Neural cell (in vitro differentiated cells): Measurements from ENCODE around the gene PFDN5. TPM values are rescaled to one million over a fixed set of nuclear protein-coding genes. Genes with fewer than 3 reads are reported as not detected.

Experiments
- H2AFZ ChIP-seq: fragments of 200-600, 300-800 bp; sonication (generic), shearing (Covaris generic); 2 replicates; pipeline ENCODE4 v1.6.0; 2014; ENCODE audit warnings: low read depth, mild to moderate bottlenecking, antibody characterized with exemption, low read length, moderate library complexity
- H3F3A ChIP-seq: fragments of 200-600 bp; shearing (Covaris generic); 2 replicates; pipeline ENCODE4 v1.6.1; 2016; ENCODE audit warnings: mild to moderate bottlenecking, moderate library complexity, mixed read lengths, antibody characterized with exemption, low read length; ENCODE audit not compliant: insufficient read depth, poor library complexity, severe bottlenecking
- H3K27ac ChIP-seq: fragments of 200-600, 300-800 bp; sonication (generic), shearing (Covaris generic); 2 replicates; pipeline ENCODE4 v1.5.1; 2014; ENCODE audit warnings: mild to moderate bottlenecking, low read length, moderate library complexity
- H3K27me3 ChIP-seq: fragments of 300-800, 200-600 bp; sonication (generic), shearing (Covaris generic); 2 replicates; pipeline ENCODE4 v1.6.0; 2014; ENCODE audit warnings: mild to moderate bottlenecking, low read depth, low read length, moderate library complexity; ENCODE audit not compliant: insufficient read depth
- H3K36me3 ChIP-seq: fragments of 300-800, 200-600 bp; sonication (generic), shearing (Covaris generic); 2 replicates; pipeline ENCODE4 v1.5.1; 2014; ENCODE audit warnings: mild to moderate bottlenecking, antibody characterized with exemption, low read length, moderate library complexity; ENCODE audit not compliant: insufficient read depth
- H3K4me2 ChIP-seq: fragments of 300-800, 200-600 bp; sonication (generic), shearing (Covaris generic); 2 replicates; pipeline ENCODE4 v1.6.0; 2014; ENCODE audit warnings: mild to moderate bottlenecking, low read length
- H3K4me3 ChIP-seq: fragments of 300-800, 200-600 bp; sonication (generic), shearing (Covaris generic); 2 replicates; pipeline ENCODE4 v1.5.1; 2014; ENCODE audit warnings: mild to moderate bottlenecking, low read length, moderate library complexity
- H3K79me2 ChIP-seq: fragments of 200-600 bp; shearing (Covaris generic); replicated peaks from 2 replicates; pipeline ENCODE4 v1.6.0; 2014; ENCODE audit warnings: mild to moderate bottlenecking, low read length, moderate library complexity; ENCODE audit not compliant: insufficient read depth
- H3K9ac ChIP-seq: fragments of 300-800, 200-600 bp; sonication (generic), shearing (Covaris generic); 2 replicates; pipeline ENCODE4 v1.6.1; 2016; ENCODE audit warnings: mild to moderate bottlenecking, low read length, mixed read lengths
- H3K9me2 ChIP-seq: fragments of 200-600 bp; shearing (Covaris generic); 2 replicates; pipeline ENCODE4 v1.6.1; 2016; ENCODE audit warnings: mild to moderate bottlenecking, low read length, mixed read lengths; ENCODE audit not compliant: insufficient read depth
- H3K9me3 ChIP-seq: fragments of 200-600, 300-800 bp; sonication (generic), shearing (Covaris generic); 2 replicates; pipeline ENCODE4 v1.6.1; 2016; ENCODE audit warnings: mild to moderate bottlenecking, mixed run types, low read length, moderate library complexity, mixed read lengths
- H4K20me1 ChIP-seq: fragments of 200-600 bp; shearing (Covaris generic); 2 replicates; pipeline ENCODE4 v1.6.1; 2016; ENCODE audit warnings: mild to moderate bottlenecking, mixed run types; ENCODE audit not compliant: insufficient read depth
- CTCF ChIP-seq: fragments of 450-650 bp; IDR thresholded peaks from 2 replicates; pipeline ENCODE4 v1.5.1; 2014; ENCODE audit warnings: antibody characterized with exemption, mild to moderate bottlenecking, moderate library complexity; ENCODE audit not compliant: poor library complexity, severe bottlenecking
- EP300 ChIP-seq: fragments of 450-650 bp; conservative IDR thresholded peaks from 2 replicates; pipeline ENCODE4 v1.6.1; 2014; ENCODE audit warnings: antibody characterized with exemption, mild to moderate bottlenecking, moderate library complexity; ENCODE audit not compliant: poor library complexity, severe bottlenecking
- EZH2 ChIP-seq: fragments of 200-600, 300-800 bp; shearing (Covaris generic), sonication (generic); IDR thresholded peaks from 2 replicates; pipeline ENCODE4 v1.6.1; 2014; ENCODE audit warnings: antibody characterized with exemption, low read length, borderline replicate concordance, mild to moderate bottlenecking; ENCODE audit not compliant: insufficient read depth, poor library complexity, severe bottlenecking
- MXI1 ChIP-seq: fragments of 450-650 bp; conservative IDR thresholded peaks from 2 replicates; pipeline ENCODE4 v1.6.1; 2014; ENCODE audit warnings: antibody characterized with exemption, mild to moderate bottlenecking; ENCODE audit not compliant: poor library complexity, severe bottlenecking
- POLR2AphosphoS5 ChIP-seq: IDR thresholded peaks from 2 replicates; pipeline ENCODE4 v1.6.1; 2012
- RAD21 ChIP-seq: fragments of 450-650 bp; conservative IDR thresholded peaks from 2 replicates; pipeline ENCODE4 v1.6.1; 2014; ENCODE audit warnings: antibody characterized with exemption, mild to moderate bottlenecking, moderate library complexity
- REST ChIP-seq: IDR thresholded peaks from 2 replicates; pipeline ENCODE4 v1.6.1; 2012; ENCODE audit warnings: borderline replicate concordance
- SMC3 ChIP-seq: fragments of 450-650 bp; conservative IDR thresholded peaks from 2 replicates; pipeline ENCODE4 v1.6.1; 2014; ENCODE audit warnings: antibody characterized with exemption, mild to moderate bottlenecking, moderate library complexity; ENCODE audit not compliant: poor library complexity
- TAF1 ChIP-seq: IDR thresholded peaks from 2 replicates; pipeline ENCODE4 v1.6.1; 2012; ENCODE audit warnings: low read depth
- polyA plus RNA-seq: library from polyadenylated mRNA; depleted of rRNA; stranded (reverse); fragments of >200 nt; gene quantifications from 2 replicates; pipeline ENCODE4 v1.2.3, GENCODE V29; 2014

PFDN5 gene
- polyA plus RNA-seq, 1 donor from 2014 or later: 1,383 TPM

GRCh38 chr12:53279888-53280498, 15.3 kb upstream of the PFDN5 start:
- no peak overlapping the region for H2AFZ ChIP-seq
- TF ChIP-seq EP300 (no peak), CTCF (no peak), POLR2AphosphoS5 (no peak), TAF1 (no peak), REST (no peak), SMC3 (no peak), MXI1 (no peak), EZH2 (no peak), RAD21 (no peak)

GRCh38 chr12:53286448-53286847, 8.9 kb upstream of the PFDN5 start:
- H3K9me2 ChIP-seq: no peaks in the 10 kb centered on the region
- no peaks in the 10 kb centered on the region for H3F3A ChIP-seq
- no peaks in the 10 kb centered on the region for H3K36me3 ChIP-seq
- H2AFZ ChIP-seq: no peak overlapping the region
- no peak overlapping the region for H3K9ac ChIP-seq
- no peaks in the 10 kb centered on the region for H3K9me3 ChIP-seq
- no peaks in the 10 kb centered on the region for H4K20me1 ChIP-seq
- TF ChIP-seq RAD21 (no peak), REST (no peak), CTCF (no peak), MXI1 (no peak), EP300 (no peak), TAF1 (no peak), POLR2AphosphoS5 (no peak), EZH2 (no peak), SMC3 (no peak)
- H3K4me3 ChIP-seq: no peak overlapping the region
- no peaks in the 10 kb centered on the region for H3K27me3 ChIP-seq
- H3K27ac ChIP-seq: no peak overlapping the region
- H3K4me2 ChIP-seq: no peak overlapping the region
- H3K79me2 ChIP-seq: no peaks in the 10 kb centered on the region

More at GRCh38 chr12:53279888-53280498, 15.3 kb upstream of the PFDN5 start:
- H3K36me3 ChIP-seq: no peaks in the 10 kb centered on the region
- H3K9ac ChIP-seq: no peak overlapping the region
- no peaks in the 10 kb centered on the region for H4K20me1 ChIP-seq
- no peaks in the 10 kb centered on the region for H3K9me2 ChIP-seq
- no peak overlapping the region for H3K4me3 ChIP-seq
- H3K9me3 ChIP-seq: no peaks in the 10 kb centered on the region
- H3K27me3 ChIP-seq: no peaks in the 10 kb centered on the region
- no peaks in the 10 kb centered on the region for H3K79me2 ChIP-seq
- H3K4me2 ChIP-seq: no peak overlapping the region
- no peak overlapping the region for H3K27ac ChIP-seq
- H3F3A ChIP-seq: no peaks in the 10 kb centered on the region
